B cell (primary cell): Measurements from ENCODE around the gene MYCBPAP. TPM values are rescaled to one million over a fixed set of nuclear protein-coding genes. Genes with fewer than 3 reads are reported as not detected.
A peak's percentile ranks its signal among the peaks of the same experiment; 100 is the strongest.

Experiments
- ATAC-seq: fragments of 200-7000 bp; cut with Tn5 transposase; one replicate; pipeline ENCODE4 v1.10.0; 2021; ENCODE audit warnings: low read depth, mild to moderate bottlenecking, moderate number of reproducible peaks, moderate library complexity
- CTCF ChIA-PET: fragments of 350-600 bp; sonication (Branson Sonifier 250); formaldehyde crosslinking; loops from one replicate; lab custom pipeline; 2021; ENCODE audit warnings: antibody characterized with exemption, inconsistent platforms; lab: Charles Lee
- POLR2A ChIA-PET: fragments of 350-600 bp; sonication (Branson Sonifier 250); formaldehyde crosslinking; loops from one replicate; lab custom pipeline; 2021; ENCODE audit warnings: antibody characterized with exemption; lab: Charles Lee
- DNase-seq: peaks from one replicate; pipeline ENCODE4 v3.0.0; 2013
- H2AFZ ChIP-seq: 2 replicates; pipeline ENCODE4 v1.6.1; 2012; ENCODE audit warnings: mild to moderate bottlenecking, low read depth, low read length; ENCODE audit not compliant: insufficient read depth, poor library complexity, severe bottlenecking
- H3K27ac ChIP-seq, 2 donors: 1 replicate in 1 of 2; 2 replicates in 1 of 2; pipeline ENCODE4 v1.5.1; 2012 to 2013; ENCODE audit warnings: low read length in 2 of 2, mild to moderate bottlenecking in 2 of 2, moderate library complexity in 1 of 2
- H3K27me3 ChIP-seq, 4 experiments: fragments of 200-600 bp in 1 of 4; sonication (generic) in 1 of 4; replicated peaks in 1 of 4; 1 replicate in 2 of 4; 2 replicates in 2 of 4; pipeline versions ENCODE4 v1.6.1 to v1.7.0; 2013 to 2016; ENCODE audit warnings: low read length in 3 of 4, mild to moderate bottlenecking in 2 of 4, mixed read lengths in 1 of 4, moderate library complexity in 1 of 4; ENCODE audit not compliant: insufficient read depth in 4 of 4, control insufficient read depth in 3 of 4; ENCODE audit errors: control extremely low read depth in 1 of 4
- H3K36me3 ChIP-seq, 2 experiments: replicated peaks in 1 of 2; 1 replicate in 1 of 2; 2 replicates in 1 of 2; pipeline versions ENCODE4 v1.6.1 to v1.7.1; 2013; ENCODE audit warnings: low read length in 1 of 2; ENCODE audit not compliant: insufficient read depth in 2 of 2, control insufficient read depth in 1 of 2; ENCODE audit errors: control extremely low read depth in 1 of 2, extremely low read depth in 1 of 2
- H3K4me1 ChIP-seq, 2 donors: fragments of 200-600 bp in 1 of 2; sonication (generic) in 1 of 2; 1 replicate in 1 of 2; 2 replicates in 1 of 2; pipeline versions ENCODE4 v1.5.1 to v1.6.1; 2013 to 2017; ENCODE audit warnings: low read length in 2 of 2; ENCODE audit not compliant: control insufficient read depth in 2 of 2, insufficient read depth in 2 of 2
- H3K4me2 ChIP-seq: replicated peaks from 2 replicates; pipeline ENCODE3; 2012; ENCODE audit warnings: mild to moderate bottlenecking, low read depth, low read length; ENCODE audit not compliant: poor library complexity, severe bottlenecking
- H3K4me3 ChIP-seq, 5 experiments: fragments of 200-600 bp in 1 of 5; sonication (generic) in 1 of 5; 1 replicate in 3 of 5; 2 replicates in 2 of 5; pipeline versions ENCODE4 v1.5.1 to v1.7.0; 2011 to 2016; ENCODE audit warnings: low read length in 4 of 5, mild to moderate bottlenecking in 4 of 5, low read depth in 2 of 5, control low read depth in 1 of 5, moderate library complexity in 1 of 5; ENCODE audit not compliant: insufficient read depth in 1 of 5; ENCODE audit errors: control extremely low read depth in 1 of 5, extremely low read depth in 1 of 5
- H3K79me2 ChIP-seq: fragments of 200-600 bp; sonication (generic); one replicate; pipeline ENCODE4 v1.6.0; 2016; ENCODE audit warnings: low read length; ENCODE audit not compliant: control insufficient read depth, insufficient read depth
- H3K9ac ChIP-seq: fragments of 200-600 bp; sonication (generic); 2 replicates; pipeline ENCODE4 v1.6.1; 2017; ENCODE audit warnings: mild to moderate bottlenecking, low read length, moderate library complexity
- H3K9me3 ChIP-seq, 3 donors: one replicate each; pipeline versions ENCODE4 v1.6.1 to v1.7.1; 2013; ENCODE audit warnings: low read length in 2 of 3; ENCODE audit not compliant: control insufficient read depth in 2 of 3, insufficient read depth in 1 of 3; ENCODE audit errors: control extremely low read depth in 1 of 3
- H4K20me1 ChIP-seq: 2 replicates; pipeline ENCODE4 v1.6.0; 2012; ENCODE audit warnings: mild to moderate bottlenecking, low read length; ENCODE audit not compliant: insufficient read depth, control insufficient read depth, poor library complexity, severe bottlenecking
- H3K27ac Mint-ChIP-seq: one replicate; pipeline ENCODE4 v1.8.0; 2021; ENCODE audit warnings: mixed read lengths
- H3K27me3 Mint-ChIP-seq: one replicate; pipeline ENCODE4 v1.8.0; 2021; ENCODE audit warnings: mixed read lengths
- H3K4me1 Mint-ChIP-seq: one replicate; pipeline ENCODE4 v1.8.0; 2021; ENCODE audit warnings: mixed read lengths
- H3K4me3 Mint-ChIP-seq: one replicate; pipeline ENCODE4 v1.8.0; 2021; ENCODE audit warnings: mixed read lengths
- H3K9me3 Mint-ChIP-seq: one replicate; pipeline ENCODE4 v1.8.0; 2022; ENCODE audit warnings: mixed read lengths; ENCODE audit not compliant: insufficient read depth
- CTCF ChIP-seq: fragments of 200-600 bp; IDR thresholded peaks from one replicate; pipeline ENCODE4 v1.8.0; 2022; ENCODE audit warnings: antibody characterized with exemption, mild to moderate bottlenecking
- EZH2 ChIP-seq: IDR thresholded peaks from 2 replicates; pipeline ENCODE4 v1.6.1; 2012; ENCODE audit warnings: borderline replicate concordance, low read depth, mild to moderate bottlenecking, moderate library complexity, low read length; ENCODE audit not compliant: insufficient read depth, poor library complexity, severe bottlenecking
- WGBS: methylation state at CpG from one replicate; pipeline ENCODE4 v1.1.5; 2013; ENCODE audit warnings: missing lambda C conversion rate; ENCODE audit not compliant: insufficient coverage; 5-methylcytosine and 5-hydroxymethylcytosine counted together
- intact Hi-C: fragments of 100-400 bp; cut with micrococcal nuclease; formaldehyde crosslinking; loops from one replicate; pipeline ENCODE4 v1.10.0; 2022
- polyA plus RNA-seq: library from polyadenylated mRNA; depleted of rRNA; stranded (reverse); fragments of >200 nt; gene quantifications from 2 replicates; pipeline ENCODE4 v1.2.3, GENCODE V29; 2012
- total RNA-seq, 2 donors: library from RNA; stranded (reverse); fragments of 120-200 nt in 1 of 2; gene quantifications; 1 replicate in 1 of 2; 2 replicates in 1 of 2; pipeline versions ENCODE4 v1.2.3 to v1.2.4, GENCODE V29; 2013 to 2022

MYCBPAP gene
- total and polyA plus RNA-seq, 2 donors (not counting 1 experiment from before 2014, with no cell fraction given): 1.9 to 5.1 TPM

GRCh38 chr17:50501054-50501453, 7.2 kb upstream of the MYCBPAP start:
- intact Hi-C loops: loop anchor here (1.0 to 2.0 kb wide), 2 partner anchors 22 to 139 kb away; partner anchors contain the start of gene RSAD1

More at GRCh38 chr17:50501054-50501453, 7.2 kb upstream of the MYCBPAP start:
- ATAC-seq: no peak
- 43% methylated on average over 1 of the region's 5 CpGs for WGBS
- no peak overlapping the region for H3K9ac ChIP-seq
- H3K27ac Mint-ChIP-seq: no peak overlapping the region
- DNase-seq: peak; percentile 34
- H3K4me3 Mint-ChIP-seq: no peak overlapping the region
- no peaks in the 10 kb centered on the region for H3K9me3 Mint-ChIP-seq
- ChIA-PET CTCF (interaction anchor here (0.5 to 3.3 kb wide), 15 partner anchors 9 to 1938 kb away, joined by 3 to 18 read pairs (median 4); partner anchors contain the start of genes LRRC59 and NME1), POLR2A (no interaction called here)
- H3K4me1 Mint-ChIP-seq: no peaks in the 10 kb centered on the region
- H4K20me1 ChIP-seq: no peaks in the 10 kb centered on the region
- H3K27me3 ChIP-seq: peaks cover 0 to 2% (median 0%) of the 10 kb centered on the region in 4 experiments
- H3K4me2 ChIP-seq: no peak overlapping the region
- H3K27ac ChIP-seq: no peak overlapping the region
- peak; percentile 62 for TF ChIP-seq CTCF
- TF ChIP-seq EZH2: no peak
- H3K4me3 ChIP-seq: no peak overlapping the region
- peaks cover 3% of the 10 kb centered on the region for H3K27me3 Mint-ChIP-seq
- H3K9me3 ChIP-seq: peaks cover 0 to 2% (median 0%) of the 10 kb centered on the region in 3 donors
- H3K79me2 ChIP-seq: no peaks in the 10 kb centered on the region
- H2AFZ ChIP-seq: no peak overlapping the region
- H3K4me1 ChIP-seq: no peaks in the 10 kb centered on the region
- H3K36me3 ChIP-seq: no peaks in the 10 kb centered on the region
